ENCODE measurements around the gene LGSN. TPM values are rescaled to one million over a fixed set of nuclear protein-coding genes. Genes with fewer than 3 reads are reported as not detected.

Gene LGSN
- total and polyA plus RNA-seq, 2 donors (not counting 3 experiments of a cell fraction or from before 2014, with no cell fraction given) = not detected

- CTCF ChIA-PET = no interaction called here
Observed at GRCh38 chr6:63246581-63246980, 73.2 kb downstream of the LGSN start.

More at GRCh38 chr6:63246581-63246980, 73.2 kb downstream of the LGSN start:
- H4K20me1 ChIP-seq (replicated peaks; ENCODE audit: control insufficient read depth, extremely low read depth, insufficient read depth, low read length) = no peaks in the 10 kb centered on the region
- H2AFZ ChIP-seq (ENCODE audit: low read depth, low read length) = no peak overlapping the region
- intact Hi-C loops (cut with micrococcal nuclease) (no loop called here), dilution Hi-C loops (cut with MboI; ENCODE audit: extremely low pct_ligation_motif_present, low sequenced_read_pairs) (no loop called here)
- no peak overlapping the region for H3K4me2 ChIP-seq (ENCODE audit: insufficient read depth, low read length)
- no peak overlapping the region for H3K27ac ChIP-seq (ENCODE audit: insufficient read depth, low read depth, low read length)
- BruUV-seq (replicated peaks) = no TSS peak
- no peak for TF ChIP-seq GATA2 (IDR thresholded peaks at IDR 0.05; ENCODE audit: insufficient read depth, insufficient read length, low read depth, low read length)
- no peak for TF ChIP-seq EZH2 (IDR thresholded peaks at IDR 0.05; ENCODE audit: borderline replicate concordance, low read depth, low read length, severe bottlenecking)
- TF ChIP-seq POLR2AphosphoS5 (IDR thresholded peaks at IDR 0.05; ENCODE audit: insufficient read depth, low read depth, low read length) = no peak
- no peak for TF ChIP-seq JUN (IDR thresholded peaks at IDR 0.05; ENCODE audit: borderline replicate concordance, insufficient read depth, insufficient read length, low read depth)
- TF ChIP-seq CTCF (IDR thresholded peaks at IDR 0.05; ENCODE audit: extremely low read depth in 1 of 2, insufficient read depth in 1 of 2, low read depth in 1 of 2, low read length in 2 of 2) = no peak
- DNase-seq (ENCODE audit: low read depth, low spot score) (no peak), FAIRE-seq (no peak)
- H3K4me1 ChIP-seq (ENCODE audit: control insufficient read depth, extremely low read depth, insufficient read depth, low read length) = no peaks in the 10 kb centered on the region
- no peaks in the 10 kb centered on the region for H3K36me3 ChIP-seq (ENCODE audit: control insufficient read depth in 2 of 2, extremely low read depth in 1 of 2, insufficient read depth in 2 of 2, low read length in 2 of 2)
- no peaks in the 10 kb centered on the region for H3K9me1 ChIP-seq (replicated peaks; ENCODE audit: control insufficient read depth, extremely low read depth, insufficient read depth, low read length)
- no peaks in the 10 kb centered on the region for H3K9me3 ChIP-seq (replicated peaks; ENCODE audit: control insufficient read depth, insufficient read depth, low read length)
- no peaks in the 10 kb centered on the region for H3K79me2 ChIP-seq (ENCODE audit: control insufficient read depth, insufficient read depth, low read length)
- H3K4me3 ChIP-seq (replicated peaks in 1 of 3; ENCODE audit: insufficient read depth in 1 of 3, low read depth in 1 of 3, low read length in 3 of 3) = no peak overlapping the region
- POLR2A ChIA-PET = no interaction called here
- no peak overlapping the region for H3K9ac ChIP-seq (replicated peaks; ENCODE audit: extremely low read depth, insufficient read depth, low read length)
- no peaks in the 10 kb centered on the region for H3K27me3 ChIP-seq (ENCODE audit: control insufficient read depth in 2 of 2, insufficient read depth in 2 of 2, low read length in 2 of 2)
